ENCODE results near the gene PCDHB9.
"Not testable (repeated sequence)": the region's sequence is repeated elsewhere in the genome, so short reads cannot be mapped to it uniquely, and the experiment has no call there.

DNA sequence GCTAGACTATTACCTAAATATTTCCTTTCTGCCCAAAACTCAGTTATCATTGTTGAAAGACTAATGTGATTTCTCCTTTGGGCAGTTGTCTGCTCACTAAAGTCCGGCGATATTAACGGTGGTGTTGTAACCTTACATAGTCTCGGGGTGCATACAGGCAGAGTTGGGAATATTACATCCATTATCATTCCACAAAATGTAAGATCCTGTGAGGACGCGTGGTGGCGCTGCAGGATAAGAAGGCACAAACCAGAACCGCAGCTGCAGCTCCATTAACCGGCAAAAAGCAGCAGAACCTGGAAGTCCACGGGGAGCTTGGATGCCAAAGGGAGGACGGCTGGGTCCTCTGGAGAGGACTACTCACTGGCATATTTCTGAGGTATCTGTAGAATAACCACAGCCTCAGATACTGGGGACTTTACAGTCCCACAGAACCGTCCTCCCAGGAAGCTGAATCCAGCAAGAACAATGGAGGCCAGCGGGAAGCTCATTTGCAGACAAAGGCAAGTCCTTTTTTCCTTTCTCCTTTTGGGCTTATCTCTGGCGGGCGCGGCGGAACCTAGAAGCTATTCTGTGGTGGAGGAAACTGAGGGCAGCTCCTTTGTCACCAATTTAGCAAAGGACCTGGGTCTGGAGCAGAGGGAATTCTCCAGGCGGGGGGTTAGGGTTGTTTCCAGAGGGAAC, 26.8 kb downstream of the PCDHB9 start, which contains the start of gene PCDHB13:
- TF ChIP-seq, protein P1, sequence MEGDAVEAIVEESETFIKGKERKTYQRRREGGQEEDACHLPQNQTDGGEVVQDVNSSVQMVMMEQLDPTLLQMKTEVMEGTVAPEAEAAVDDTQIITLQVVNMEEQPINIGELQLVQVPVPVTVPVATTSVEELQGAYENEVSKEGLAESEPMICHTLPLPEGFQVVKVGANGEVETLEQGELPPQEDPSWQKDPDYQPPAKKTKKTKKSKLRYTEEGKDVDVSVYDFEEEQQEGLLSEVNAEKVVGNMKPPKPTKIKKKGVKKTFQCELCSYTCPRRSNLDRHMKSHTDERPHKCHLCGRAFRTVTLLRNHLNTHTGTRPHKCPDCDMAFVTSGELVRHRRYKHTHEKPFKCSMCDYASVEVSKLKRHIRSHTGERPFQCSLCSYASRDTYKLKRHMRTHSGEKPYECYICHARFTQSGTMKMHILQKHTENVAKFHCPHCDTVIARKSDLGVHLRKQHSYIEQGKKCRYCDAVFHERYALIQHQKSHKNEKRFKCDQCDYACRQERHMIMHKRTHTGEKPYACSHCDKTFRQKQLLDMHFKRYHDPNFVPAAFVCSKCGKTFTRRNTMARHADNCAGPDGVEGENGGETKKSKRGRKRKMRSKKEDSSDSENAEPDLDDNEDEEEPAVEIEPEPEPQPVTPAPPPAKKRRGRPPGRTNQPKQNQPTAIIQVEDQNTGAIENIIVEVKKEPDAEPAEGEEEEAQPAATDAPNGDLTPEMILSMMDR (IDR thresholded peaks at IDR 0.05): peak in 1 of 2 donors; percentile 15
- not testable (repeated sequence) for TF ChIP-seq POLR2AphosphoS5 (IDR thresholded peaks at IDR 0.05)
